ENCODE data around the gene MAP6.

MAP6 gene

GRCh38 chr11:75656044-75656727 is 12.7 kb downstream of the MAP6 start:
- no peak for DNase-seq (ENCODE audit: low read depth in 2 of 2)
- TF ChIP-seq, protein P1, sequence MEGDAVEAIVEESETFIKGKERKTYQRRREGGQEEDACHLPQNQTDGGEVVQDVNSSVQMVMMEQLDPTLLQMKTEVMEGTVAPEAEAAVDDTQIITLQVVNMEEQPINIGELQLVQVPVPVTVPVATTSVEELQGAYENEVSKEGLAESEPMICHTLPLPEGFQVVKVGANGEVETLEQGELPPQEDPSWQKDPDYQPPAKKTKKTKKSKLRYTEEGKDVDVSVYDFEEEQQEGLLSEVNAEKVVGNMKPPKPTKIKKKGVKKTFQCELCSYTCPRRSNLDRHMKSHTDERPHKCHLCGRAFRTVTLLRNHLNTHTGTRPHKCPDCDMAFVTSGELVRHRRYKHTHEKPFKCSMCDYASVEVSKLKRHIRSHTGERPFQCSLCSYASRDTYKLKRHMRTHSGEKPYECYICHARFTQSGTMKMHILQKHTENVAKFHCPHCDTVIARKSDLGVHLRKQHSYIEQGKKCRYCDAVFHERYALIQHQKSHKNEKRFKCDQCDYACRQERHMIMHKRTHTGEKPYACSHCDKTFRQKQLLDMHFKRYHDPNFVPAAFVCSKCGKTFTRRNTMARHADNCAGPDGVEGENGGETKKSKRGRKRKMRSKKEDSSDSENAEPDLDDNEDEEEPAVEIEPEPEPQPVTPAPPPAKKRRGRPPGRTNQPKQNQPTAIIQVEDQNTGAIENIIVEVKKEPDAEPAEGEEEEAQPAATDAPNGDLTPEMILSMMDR (IDR thresholded peaks at IDR 0.05; ENCODE audit: low read depth, low read length), result no peak

GRCh38 chr11:75655605-75656004 is 13.2 kb downstream of the MAP6 start:
- no peak for DNase-seq (ENCODE audit: low read depth in 2 of 2)
- no peak overlapping the region for H3K4me3 ChIP-seq (replicated peaks in 1 of 2; ENCODE audit: low read depth in 2 of 2, low read length in 2 of 2)
- TF ChIP-seq, protein P1 (IDR thresholded peaks at IDR 0.05; ENCODE audit: low read depth, low read length), result no peak

More at GRCh38 chr11:75656044-75656727, 12.7 kb downstream of the MAP6 start:
- no peak overlapping the region for H3K4me3 ChIP-seq (replicated peaks in 1 of 2; ENCODE audit: low read depth in 2 of 2, low read length in 2 of 2)

DNA sequence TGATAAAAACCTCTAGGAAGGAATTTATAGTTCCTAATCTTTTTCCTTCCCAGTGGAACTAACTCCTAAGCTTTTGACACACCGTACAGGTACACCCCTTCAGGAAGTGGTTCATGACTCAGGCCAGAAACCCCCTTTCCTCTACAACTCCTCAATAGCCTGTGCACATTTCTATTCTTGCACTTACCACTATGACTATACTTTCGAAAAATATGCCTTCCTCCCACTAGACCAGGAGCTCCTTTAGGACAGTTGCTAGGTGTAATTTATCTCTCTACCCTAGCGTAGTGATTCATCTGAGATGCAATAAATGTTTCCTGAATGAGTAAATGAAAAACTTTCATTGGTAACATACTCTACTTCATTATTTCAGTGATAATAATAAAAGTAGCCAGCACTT is 14.5 kb downstream of the MAP6 start:
- TF ChIP-seq, protein P1 (IDR thresholded peaks at IDR 0.05; ENCODE audit: low read depth, low read length), result no peak
- peak in 1 of 2 donors; percentile 56 for DNase-seq (ENCODE audit: low read depth in 2 of 2)

GRCh38 chr11:75653532-75653931 is 15.3 kb downstream of the MAP6 start:
- TF ChIP-seq, protein P1 (IDR thresholded peaks at IDR 0.05; ENCODE audit: low read depth, low read length), result no peak
- DNase-seq (ENCODE audit: low read depth in 2 of 2), result no peak
- H3K4me3 ChIP-seq (replicated peaks in 1 of 2; ENCODE audit: low read depth in 2 of 2, low read length in 2 of 2), result no peak overlapping the region

More for the DNA sequence above, 14.5 kb downstream of the MAP6 start:
- H3K4me3 ChIP-seq (replicated peaks in 1 of 2; ENCODE audit: low read depth in 2 of 2, low read length in 2 of 2), result no peak overlapping the region

- TF ChIP-seq, protein P1 (IDR thresholded peaks at IDR 0.05; ENCODE audit: low read depth, low read length), result no peak
- peak in 1 of 2 donors; percentile 50 for DNase-seq (ENCODE audit: low read depth in 2 of 2)
- H3K4me3 ChIP-seq (replicated peaks in 1 of 2; ENCODE audit: low read depth in 2 of 2, low read length in 2 of 2), result no peak overlapping the region
Observed at GRCh38 chr11:75652936-75653335, 15.9 kb downstream of the MAP6 start.

DNA sequence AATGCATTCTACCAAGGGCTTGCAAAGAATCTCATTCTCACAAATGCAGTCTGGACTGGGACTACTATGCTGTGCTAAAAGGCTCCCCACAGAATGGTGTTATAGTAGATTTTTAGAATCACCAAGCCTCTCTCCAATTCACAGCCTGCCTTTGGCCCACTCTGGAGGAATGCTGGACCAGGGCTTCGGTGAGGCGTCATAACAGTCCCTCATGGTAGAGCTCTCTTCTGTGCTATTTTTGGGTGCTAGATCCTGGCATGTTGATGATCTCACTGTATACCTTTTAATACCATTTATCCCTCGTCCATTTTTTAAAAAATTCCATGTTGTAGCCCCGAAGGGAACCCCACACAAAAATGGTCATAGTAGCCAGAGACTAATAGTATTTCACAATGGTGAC is 17.6 kb downstream of the MAP6 start:
- no peak overlapping the region for H3K4me3 ChIP-seq (replicated peaks in 1 of 2; ENCODE audit: low read depth in 2 of 2, low read length in 2 of 2)
- TF ChIP-seq, protein P1 (IDR thresholded peaks at IDR 0.05; ENCODE audit: low read depth, low read length), result no peak
- DNase-seq (ENCODE audit: low read depth in 2 of 2), result no peak

All from cardiac fibroblast (primary cell).